DND-41 (cell line): ENCODE results near the gene ADAMTS12.

Experiments used
- ATAC-seq: fragments of 200-7000 bp; cut with Tn5 transposase; 3 replicates; pipeline ENCODE4 v1.9.1; 2021; ENCODE audit warnings: low read depth; ENCODE audit not compliant: insufficient read depth
- DNase-seq: peaks from one replicate; pipeline ENCODE4 v3.0.0-alpha.2; 2020
- H2AFZ ChIP-seq: 2 replicates; pipeline ENCODE4 v1.6.0; 2012; ENCODE audit warnings: low read depth, low read length
- H3K27ac ChIP-seq: 2 replicates; pipeline ENCODE4 v1.5.1; 2012; ENCODE audit warnings: low read length, inconsistent platforms
- H3K27me3 ChIP-seq: fragments of 200-600 bp; sonication (generic); 2 replicates; pipeline ENCODE4 v1.6.0; 2012; ENCODE audit warnings: low read length, mild to moderate bottlenecking, inconsistent platforms; ENCODE audit not compliant: insufficient read depth, poor library complexity
- H3K36me3 ChIP-seq: 2 replicates; pipeline ENCODE4 v1.5.1; 2012; ENCODE audit warnings: low read length, inconsistent platforms; ENCODE audit not compliant: insufficient read depth
- H3K4me1 ChIP-seq: 2 replicates; pipeline ENCODE4 v1.5.1; 2012; ENCODE audit warnings: mild to moderate bottlenecking, low read length; ENCODE audit not compliant: insufficient read depth
- H3K4me2 ChIP-seq: 2 replicates; pipeline ENCODE4 v1.6.0; 2012; ENCODE audit warnings: mild to moderate bottlenecking, moderate library complexity, low read length, inconsistent platforms; ENCODE audit not compliant: insufficient read depth
- H3K4me3 ChIP-seq, 2 experiments: fragments of 200-600 bp in 1 of 2; shearing (Covaris generic) in 1 of 2; 2 replicates each; pipeline ENCODE4 v1.5.1; 2012 to 2016; ENCODE audit warnings: inconsistent platforms in 2 of 2, low read length in 2 of 2, mild to moderate bottlenecking in 2 of 2, low read depth in 1 of 2, moderate library complexity in 1 of 2
- H3K79me2 ChIP-seq: 2 replicates; pipeline ENCODE4 v1.6.0; 2012; ENCODE audit warnings: low read length, inconsistent platforms; ENCODE audit not compliant: insufficient read depth
- H3K9ac ChIP-seq: 2 replicates; pipeline ENCODE4 v1.6.0; 2012; ENCODE audit warnings: low read depth, mild to moderate bottlenecking, inconsistent platforms, low read length, moderate library complexity
- H3K9me3 ChIP-seq: 2 replicates; pipeline ENCODE4 v1.5.1; 2012; ENCODE audit warnings: low read length, moderate library complexity, mild to moderate bottlenecking, inconsistent platforms; ENCODE audit not compliant: insufficient read depth, severe bottlenecking
- H4K20me1 ChIP-seq: 2 replicates; pipeline ENCODE4 v1.6.0; 2012; ENCODE audit warnings: low read length; ENCODE audit not compliant: insufficient read depth
- EZH2 ChIP-seq: IDR thresholded peaks from 3 replicates; pipeline ENCODE4 v1.6.1; 2012; ENCODE audit warnings: borderline replicate concordance, low read depth, mild to moderate bottlenecking, moderate library complexity, low read length, inconsistent platforms; ENCODE audit not compliant: severe bottlenecking
- TF ChIP-seq, protein P1 (sequence below): IDR thresholded peaks from 2 replicates; pipeline ENCODE4 v1.5.1; 2012; ENCODE audit warnings: borderline replicate concordance, low read length, moderate library complexity, mild to moderate bottlenecking; ENCODE audit not compliant: poor library complexity, severe bottlenecking; ENCODE audit errors: extremely low read depth

ADAMTS12 gene, protein sequence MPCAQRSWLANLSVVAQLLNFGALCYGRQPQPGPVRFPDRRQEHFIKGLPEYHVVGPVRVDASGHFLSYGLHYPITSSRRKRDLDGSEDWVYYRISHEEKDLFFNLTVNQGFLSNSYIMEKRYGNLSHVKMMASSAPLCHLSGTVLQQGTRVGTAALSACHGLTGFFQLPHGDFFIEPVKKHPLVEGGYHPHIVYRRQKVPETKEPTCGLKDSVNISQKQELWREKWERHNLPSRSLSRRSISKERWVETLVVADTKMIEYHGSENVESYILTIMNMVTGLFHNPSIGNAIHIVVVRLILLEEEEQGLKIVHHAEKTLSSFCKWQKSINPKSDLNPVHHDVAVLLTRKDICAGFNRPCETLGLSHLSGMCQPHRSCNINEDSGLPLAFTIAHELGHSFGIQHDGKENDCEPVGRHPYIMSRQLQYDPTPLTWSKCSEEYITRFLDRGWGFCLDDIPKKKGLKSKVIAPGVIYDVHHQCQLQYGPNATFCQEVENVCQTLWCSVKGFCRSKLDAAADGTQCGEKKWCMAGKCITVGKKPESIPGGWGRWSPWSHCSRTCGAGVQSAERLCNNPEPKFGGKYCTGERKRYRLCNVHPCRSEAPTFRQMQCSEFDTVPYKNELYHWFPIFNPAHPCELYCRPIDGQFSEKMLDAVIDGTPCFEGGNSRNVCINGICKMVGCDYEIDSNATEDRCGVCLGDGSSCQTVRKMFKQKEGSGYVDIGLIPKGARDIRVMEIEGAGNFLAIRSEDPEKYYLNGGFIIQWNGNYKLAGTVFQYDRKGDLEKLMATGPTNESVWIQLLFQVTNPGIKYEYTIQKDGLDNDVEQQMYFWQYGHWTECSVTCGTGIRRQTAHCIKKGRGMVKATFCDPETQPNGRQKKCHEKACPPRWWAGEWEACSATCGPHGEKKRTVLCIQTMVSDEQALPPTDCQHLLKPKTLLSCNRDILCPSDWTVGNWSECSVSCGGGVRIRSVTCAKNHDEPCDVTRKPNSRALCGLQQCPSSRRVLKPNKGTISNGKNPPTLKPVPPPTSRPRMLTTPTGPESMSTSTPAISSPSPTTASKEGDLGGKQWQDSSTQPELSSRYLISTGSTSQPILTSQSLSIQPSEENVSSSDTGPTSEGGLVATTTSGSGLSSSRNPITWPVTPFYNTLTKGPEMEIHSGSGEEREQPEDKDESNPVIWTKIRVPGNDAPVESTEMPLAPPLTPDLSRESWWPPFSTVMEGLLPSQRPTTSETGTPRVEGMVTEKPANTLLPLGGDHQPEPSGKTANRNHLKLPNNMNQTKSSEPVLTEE (N-terminal part only)

DNA sequence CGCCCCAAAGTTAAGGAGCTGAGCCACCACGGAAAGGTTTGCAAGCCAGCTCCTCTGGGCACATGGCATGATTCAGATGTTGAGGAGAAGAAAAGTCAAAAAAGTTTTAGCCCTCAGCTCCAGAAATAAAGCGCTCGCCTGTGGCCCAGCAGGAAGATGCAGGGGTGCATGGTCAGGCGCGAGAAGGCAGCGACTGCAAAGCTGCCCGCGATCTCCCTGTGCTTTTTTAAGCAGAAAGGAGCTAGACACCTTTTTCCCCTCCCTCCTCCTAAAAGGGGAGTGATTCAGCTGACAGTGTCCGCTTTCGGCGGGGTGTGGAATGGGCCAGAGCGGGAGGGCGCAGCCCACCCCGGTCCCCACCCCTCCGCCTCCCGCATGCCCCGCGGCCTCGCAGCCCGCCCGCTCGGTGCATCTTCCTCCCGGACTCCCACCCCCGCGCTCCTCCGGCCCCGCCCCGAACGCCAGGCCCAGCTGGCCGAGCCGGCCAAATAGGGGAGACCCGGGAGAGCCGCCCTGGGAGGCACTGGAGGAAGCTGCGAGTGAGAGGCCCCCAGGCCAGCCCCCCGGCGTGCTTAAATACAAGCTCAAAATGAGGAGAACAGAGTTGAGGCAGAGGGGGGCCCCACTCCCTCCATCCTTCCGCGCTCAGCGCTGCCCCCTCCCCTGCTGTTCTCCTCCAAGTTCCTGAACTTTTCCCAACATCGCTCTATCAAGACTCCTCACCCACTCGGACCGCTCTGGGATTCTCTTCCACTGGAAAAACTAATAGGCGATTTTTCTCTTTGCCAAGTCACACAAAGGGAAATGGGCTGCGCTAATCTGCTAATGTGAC, at the start of gene ADAMTS12:
ADAMTS12 (minus strand) TSS at position 203 of the 832 bp plus-strand sequence; CDS start at position 69, 134 bp downstream.
- no peak within 1 kb of the TSS for H3K27ac ChIP-seq
- no peak for TF ChIP-seq EZH2
- TF ChIP-seq, protein P1, sequence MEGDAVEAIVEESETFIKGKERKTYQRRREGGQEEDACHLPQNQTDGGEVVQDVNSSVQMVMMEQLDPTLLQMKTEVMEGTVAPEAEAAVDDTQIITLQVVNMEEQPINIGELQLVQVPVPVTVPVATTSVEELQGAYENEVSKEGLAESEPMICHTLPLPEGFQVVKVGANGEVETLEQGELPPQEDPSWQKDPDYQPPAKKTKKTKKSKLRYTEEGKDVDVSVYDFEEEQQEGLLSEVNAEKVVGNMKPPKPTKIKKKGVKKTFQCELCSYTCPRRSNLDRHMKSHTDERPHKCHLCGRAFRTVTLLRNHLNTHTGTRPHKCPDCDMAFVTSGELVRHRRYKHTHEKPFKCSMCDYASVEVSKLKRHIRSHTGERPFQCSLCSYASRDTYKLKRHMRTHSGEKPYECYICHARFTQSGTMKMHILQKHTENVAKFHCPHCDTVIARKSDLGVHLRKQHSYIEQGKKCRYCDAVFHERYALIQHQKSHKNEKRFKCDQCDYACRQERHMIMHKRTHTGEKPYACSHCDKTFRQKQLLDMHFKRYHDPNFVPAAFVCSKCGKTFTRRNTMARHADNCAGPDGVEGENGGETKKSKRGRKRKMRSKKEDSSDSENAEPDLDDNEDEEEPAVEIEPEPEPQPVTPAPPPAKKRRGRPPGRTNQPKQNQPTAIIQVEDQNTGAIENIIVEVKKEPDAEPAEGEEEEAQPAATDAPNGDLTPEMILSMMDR: no peak
- no peak within 1 kb of the TSS for H3K9ac ChIP-seq
- DNase-seq (no peak), ATAC-seq (no peak)
- no peak within 1 kb of the TSS for H3K4me3 ChIP-seq
- no peak within 1 kb of the TSS for H2AFZ ChIP-seq
- H3K36me3 ChIP-seq: no peaks in the 10 kb centered on the region
- no peaks in the 10 kb centered on the region for H3K9me3 ChIP-seq
- H3K4me2 ChIP-seq: no peak within 1 kb of the TSS
- H3K27me3 ChIP-seq: no peaks in the 10 kb centered on the region
- no peaks in the 10 kb centered on the region for H3K4me1 ChIP-seq
- no peaks in the 10 kb centered on the region for H4K20me1 ChIP-seq
- no peaks in the 10 kb centered on the region for H3K79me2 ChIP-seq

DNA sequence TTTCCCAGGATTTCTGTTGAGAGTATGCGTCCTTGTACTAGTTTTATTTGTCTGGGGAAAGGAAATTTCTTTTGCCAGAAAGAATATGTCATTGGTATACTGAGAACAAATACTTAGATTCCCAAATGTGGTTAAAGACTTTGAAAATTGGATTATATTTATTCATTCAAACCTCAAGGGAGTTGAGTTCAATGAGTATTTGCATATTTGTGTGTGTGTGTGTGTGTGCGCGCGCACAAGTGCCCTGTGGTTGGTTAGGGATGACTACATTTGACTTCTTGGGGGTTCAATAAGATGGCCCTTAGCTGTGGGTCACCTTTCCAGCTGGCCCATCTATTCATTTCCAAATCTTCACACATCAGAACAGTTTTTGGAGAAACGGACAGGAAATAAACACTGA, 49.3 kb upstream of the ADAMTS12 start:
- H3K4me1 ChIP-seq: no peaks in the 10 kb centered on the region
- H3K9ac ChIP-seq: no peak overlapping the region
- H3K4me3 ChIP-seq: no peak overlapping the region
- ATAC-seq: no peak
- H3K9me3 ChIP-seq: no peaks in the 10 kb centered on the region
- no peaks in the 10 kb centered on the region for H3K36me3 ChIP-seq
- no peaks in the 10 kb centered on the region for H3K27me3 ChIP-seq
- TF ChIP-seq, protein P1: no peak
- no peak for TF ChIP-seq EZH2
- no peak for DNase-seq
- no peaks in the 10 kb centered on the region for H4K20me1 ChIP-seq
- H3K4me2 ChIP-seq: no peak overlapping the region
- H3K27ac ChIP-seq: no peak overlapping the region
- H2AFZ ChIP-seq: no peak overlapping the region
- H3K79me2 ChIP-seq: no peaks in the 10 kb centered on the region

DNA sequence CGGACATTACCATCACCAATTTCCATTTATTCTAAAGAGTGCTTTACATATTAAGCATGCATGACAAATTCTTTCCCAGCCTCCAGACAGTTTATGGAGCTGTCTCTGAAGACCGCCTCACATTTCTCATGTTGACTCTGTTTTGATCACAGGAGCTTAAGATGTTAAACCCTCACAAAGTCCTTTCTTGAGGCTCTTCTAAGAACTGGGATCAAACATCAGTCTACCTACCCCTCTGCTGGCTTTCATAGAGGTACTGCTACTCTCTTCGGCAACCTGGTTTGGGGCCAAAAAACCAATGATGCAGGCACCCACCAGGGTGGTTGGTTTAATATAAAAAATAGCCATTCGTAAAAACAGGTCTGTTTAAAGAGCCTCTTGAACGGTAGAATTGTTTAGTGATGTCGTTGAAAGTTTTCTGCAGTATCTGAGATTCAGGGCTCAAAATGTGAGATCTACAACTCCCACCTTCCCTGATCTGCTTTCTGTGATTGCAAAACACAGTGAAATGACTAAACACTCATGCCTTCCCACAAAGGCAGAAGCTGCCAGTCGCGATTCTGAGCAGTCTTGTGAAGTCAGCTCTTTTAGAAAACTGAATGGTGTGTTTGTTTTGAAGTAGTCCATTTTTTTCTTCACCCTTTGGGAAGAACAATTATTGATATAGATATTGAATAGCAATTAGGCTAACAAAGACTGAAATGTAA, 47.9 kb upstream of the ADAMTS12 start:
- Histone ChIP-seq H4K20me1 (no peaks in the 10 kb centered on the region), H3K9me3 (no peaks in the 10 kb centered on the region), H3K9ac (no peak overlapping the region), H3K27me3 (no peaks in the 10 kb centered on the region), H3K36me3 (no peaks in the 10 kb centered on the region), H3K4me2 (no peak overlapping the region), H3K4me1 (no peaks in the 10 kb centered on the region), H3K4me3 (no peak overlapping the region), H2AFZ (no peak overlapping the region), H3K79me2 (no peaks in the 10 kb centered on the region), H3K27ac (no peak overlapping the region)
- ATAC-seq (no peak), DNase-seq (no peak)
- TF ChIP-seq, protein P1: no peak
- TF ChIP-seq EZH2: no peak
